ENCODE measurements around the gene ROBO2. TPM values are rescaled to one million over a fixed set of nuclear protein-coding genes. Genes with fewer than 3 reads are reported as not detected.

Gene ROBO2
- total and polyA plus RNA-seq, 10 of the 15 experiments (the other 5 are each of a cell fraction or from before 2014, with no cell fraction given) = 0.22 to 2.5 (median 0.81) TPM

DNA sequence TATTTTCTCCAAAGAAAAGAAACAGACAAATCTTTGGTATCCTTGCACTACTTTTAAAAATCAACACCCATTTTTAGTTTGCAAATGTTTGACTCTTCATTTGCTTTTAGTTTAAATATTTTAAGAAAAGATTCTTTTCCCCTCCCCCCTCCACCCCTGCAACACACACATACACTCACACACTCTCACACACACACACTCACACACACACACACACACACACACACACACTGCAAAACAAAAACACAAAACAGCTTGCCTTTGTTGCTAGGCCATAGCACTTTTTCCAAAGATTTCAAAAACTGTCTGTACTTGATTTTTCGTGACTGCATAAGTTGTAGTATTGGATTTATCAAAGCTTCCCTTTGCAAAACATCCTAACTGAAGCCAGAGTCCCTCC is 26.9 kb downstream of the ROBO2 start:
- no peak for FAIRE-seq
- ChIA-PET SMC1A (ENCODE audit: uncharacterized antibody, unreplicated experiment) (no interaction called here), POLR2A (no interaction called here), CTCF (no interaction called here), RAD21 (ENCODE audit: unreplicated experiment) (no interaction called here)
- no peak for DNase-seq (ENCODE audit: low read depth, low spot score)
- Histone ChIP-seq H3K9ac (ENCODE audit: control insufficient read depth, insufficient read depth, low read length) (no peak overlapping the region), H3K4me3 (no peak overlapping the region), H3K4me1 (ENCODE audit: control insufficient read depth, insufficient read depth, low read length) (no peaks in the 10 kb centered on the region), H3K79me2 (ENCODE audit: control insufficient read depth, insufficient read depth, low read length) (no peaks in the 10 kb centered on the region), H2AFZ (ENCODE audit: control insufficient read depth, low read depth, low read length) (no peak overlapping the region), H3K27ac (ENCODE audit: control insufficient read depth, insufficient read depth) (no peak overlapping the region), H3K4me2 (ENCODE audit: control insufficient read depth, insufficient read depth) (no peak overlapping the region), H3K27me3 (replicated peaks in 1 of 2; ENCODE audit: control insufficient read depth in 2 of 2, insufficient read depth in 2 of 2, low read length in 1 of 2) (no peaks in the 10 kb centered on the region), H4K20me1 (ENCODE audit: control insufficient read depth, insufficient read depth) (no peaks in the 10 kb centered on the region), H3K36me3 (ENCODE audit: control insufficient read depth in 2 of 2, insufficient read depth in 2 of 2, low read length in 1 of 2) (no peaks in the 10 kb centered on the region), H3K9me3 (replicated peaks; ENCODE audit: control insufficient read depth, insufficient read depth, low read length) (no peaks in the 10 kb centered on the region; the same call in 2 of the 3 replicates)
- 0% methylated on average over 1 of the region's 1 CpG for WGBS (ENCODE audit: insufficient coverage, insufficient replicate concordance, low lambda C conversion rate, missing lambda C conversion rate)
- in situ Hi-C loops (cut with MboI) = no loop called here
- BruUV-seq (replicated peaks) = no TSS peak
- no peak for ATAC-seq
- intact Hi-C loops (cut with micrococcal nuclease; ENCODE audit: unreplicated experiment) = no loop called here
- TF ChIP-seq SMAD1 (IDR thresholded peaks at IDR 0.05; ENCODE audit: low read depth, partially characterized antibody) (no peak), SREBF2 (IDR thresholded peaks at IDR 0.05; ENCODE audit: low read length) (no peak), ZNF622 (IDR thresholded peaks at IDR 0.05) (no peak), RFX5 (IDR thresholded peaks at IDR 0.05; ENCODE audit: low read depth, low read length) (no peak), RAD51 (IDR thresholded peaks at IDR 0.05) (no peak), ZNF217 (IDR thresholded peaks at IDR 0.05) (no peak), ZNF384 (IDR thresholded peaks at IDR 0.05; ENCODE audit: borderline replicate concordance, low read depth, low read length) (no peak), STAT3 (IDR thresholded peaks at IDR 0.05; ENCODE audit: low read depth, low read length) (no peak), KDM1A (IDR thresholded peaks at IDR 0.05; ENCODE audit: borderline replicate concordance) (no peak)
- TF ChIP-seq, protein P1, sequence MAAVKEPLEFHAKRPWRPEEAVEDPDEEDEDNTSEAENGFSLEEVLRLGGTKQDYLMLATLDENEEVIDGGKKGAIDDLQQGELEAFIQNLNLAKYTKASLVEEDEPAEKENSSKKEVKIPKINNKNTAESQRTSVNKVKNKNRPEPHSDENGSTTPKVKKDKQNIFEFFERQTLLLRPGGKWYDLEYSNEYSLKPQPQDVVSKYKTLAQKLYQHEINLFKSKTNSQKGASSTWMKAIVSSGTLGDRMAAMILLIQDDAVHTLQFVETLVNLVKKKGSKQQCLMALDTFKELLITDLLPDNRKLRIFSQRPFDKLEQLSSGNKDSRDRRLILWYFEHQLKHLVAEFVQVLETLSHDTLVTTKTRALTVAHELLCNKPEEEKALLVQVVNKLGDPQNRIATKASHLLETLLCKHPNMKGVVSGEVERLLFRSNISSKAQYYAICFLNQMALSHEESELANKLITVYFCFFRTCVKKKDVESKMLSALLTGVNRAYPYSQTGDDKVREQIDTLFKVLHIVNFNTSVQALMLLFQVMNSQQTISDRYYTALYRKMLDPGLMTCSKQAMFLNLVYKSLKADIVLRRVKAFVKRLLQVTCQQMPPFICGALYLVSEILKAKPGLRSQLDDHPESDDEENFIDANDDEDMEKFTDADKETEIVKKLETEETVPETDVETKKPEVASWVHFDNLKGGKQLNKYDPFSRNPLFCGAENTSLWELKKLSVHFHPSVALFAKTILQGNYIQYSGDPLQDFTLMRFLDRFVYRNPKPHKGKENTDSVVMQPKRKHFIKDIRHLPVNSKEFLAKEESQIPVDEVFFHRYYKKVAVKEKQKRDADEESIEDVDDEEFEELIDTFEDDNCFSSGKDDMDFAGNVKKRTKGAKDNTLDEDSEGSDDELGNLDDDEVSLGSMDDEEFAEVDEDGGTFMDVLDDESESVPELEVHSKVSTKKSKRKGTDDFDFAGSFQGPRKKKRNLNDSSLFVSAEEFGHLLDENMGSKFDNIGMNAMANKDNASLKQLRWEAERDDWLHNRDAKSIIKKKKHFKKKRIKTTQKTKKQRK (IDR thresholded peaks at IDR 0.05; ENCODE audit: low read depth, low read length) = no peak
- TF ChIP-seq, protein P2, sequence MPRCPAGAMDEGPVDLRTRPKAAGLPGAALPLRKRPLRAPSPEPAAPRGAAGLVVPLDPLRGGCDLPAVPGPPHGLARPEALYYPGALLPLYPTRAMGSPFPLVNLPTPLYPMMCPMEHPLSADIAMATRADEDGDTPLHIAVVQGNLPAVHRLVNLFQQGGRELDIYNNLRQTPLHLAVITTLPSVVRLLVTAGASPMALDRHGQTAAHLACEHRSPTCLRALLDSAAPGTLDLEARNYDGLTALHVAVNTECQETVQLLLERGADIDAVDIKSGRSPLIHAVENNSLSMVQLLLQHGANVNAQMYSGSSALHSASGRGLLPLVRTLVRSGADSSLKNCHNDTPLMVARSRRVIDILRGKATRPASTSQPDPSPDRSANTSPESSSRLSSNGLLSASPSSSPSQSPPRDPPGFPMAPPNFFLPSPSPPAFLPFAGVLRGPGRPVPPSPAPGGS (IDR thresholded peaks at IDR 0.05; ENCODE audit: borderline replicate concordance, insufficient read depth, low read depth, low read length, poor library complexity, severe bottlenecking) = no peak
- TF ChIP-seq, protein P3, sequence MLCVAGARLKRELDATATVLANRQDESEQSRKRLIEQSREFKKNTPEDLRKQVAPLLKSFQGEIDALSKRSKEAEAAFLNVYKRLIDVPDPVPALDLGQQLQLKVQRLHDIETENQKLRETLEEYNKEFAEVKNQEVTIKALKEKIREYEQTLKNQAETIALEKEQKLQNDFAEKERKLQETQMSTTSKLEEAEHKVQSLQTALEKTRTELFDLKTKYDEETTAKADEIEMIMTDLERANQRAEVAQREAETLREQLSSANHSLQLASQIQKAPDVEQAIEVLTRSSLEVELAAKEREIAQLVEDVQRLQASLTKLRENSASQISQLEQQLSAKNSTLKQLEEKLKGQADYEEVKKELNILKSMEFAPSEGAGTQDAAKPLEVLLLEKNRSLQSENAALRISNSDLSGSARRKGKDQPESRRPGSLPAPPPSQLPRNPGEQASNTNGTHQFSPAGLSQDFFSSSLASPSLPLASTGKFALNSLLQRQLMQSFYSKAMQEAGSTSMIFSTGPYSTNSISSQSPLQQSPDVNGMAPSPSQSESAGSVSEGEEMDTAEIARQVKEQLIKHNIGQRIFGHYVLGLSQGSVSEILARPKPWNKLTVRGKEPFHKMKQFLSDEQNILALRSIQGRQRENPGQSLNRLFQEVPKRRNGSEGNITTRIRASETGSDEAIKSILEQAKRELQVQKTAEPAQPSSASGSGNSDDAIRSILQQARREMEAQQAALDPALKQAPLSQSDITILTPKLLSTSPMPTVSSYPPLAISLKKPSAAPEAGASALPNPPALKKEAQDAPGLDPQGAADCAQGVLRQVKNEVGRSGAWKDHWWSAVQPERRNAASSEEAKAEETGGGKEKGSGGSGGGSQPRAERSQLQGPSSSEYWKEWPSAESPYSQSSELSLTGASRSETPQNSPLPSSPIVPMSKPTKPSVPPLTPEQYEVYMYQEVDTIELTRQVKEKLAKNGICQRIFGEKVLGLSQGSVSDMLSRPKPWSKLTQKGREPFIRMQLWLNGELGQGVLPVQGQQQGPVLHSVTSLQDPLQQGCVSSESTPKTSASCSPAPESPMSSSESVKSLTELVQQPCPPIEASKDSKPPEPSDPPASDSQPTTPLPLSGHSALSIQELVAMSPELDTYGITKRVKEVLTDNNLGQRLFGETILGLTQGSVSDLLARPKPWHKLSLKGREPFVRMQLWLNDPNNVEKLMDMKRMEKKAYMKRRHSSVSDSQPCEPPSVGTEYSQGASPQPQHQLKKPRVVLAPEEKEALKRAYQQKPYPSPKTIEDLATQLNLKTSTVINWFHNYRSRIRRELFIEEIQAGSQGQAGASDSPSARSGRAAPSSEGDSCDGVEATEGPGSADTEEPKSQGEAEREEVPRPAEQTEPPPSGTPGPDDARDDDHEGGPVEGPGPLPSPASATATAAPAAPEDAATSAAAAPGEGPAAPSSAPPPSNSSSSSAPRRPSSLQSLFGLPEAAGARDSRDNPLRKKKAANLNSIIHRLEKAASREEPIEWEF (IDR thresholded peaks at IDR 0.05; ENCODE audit: insufficient replicate concordance, low read depth, low read length) = no peak
- TF ChIP-seq, protein P4, sequence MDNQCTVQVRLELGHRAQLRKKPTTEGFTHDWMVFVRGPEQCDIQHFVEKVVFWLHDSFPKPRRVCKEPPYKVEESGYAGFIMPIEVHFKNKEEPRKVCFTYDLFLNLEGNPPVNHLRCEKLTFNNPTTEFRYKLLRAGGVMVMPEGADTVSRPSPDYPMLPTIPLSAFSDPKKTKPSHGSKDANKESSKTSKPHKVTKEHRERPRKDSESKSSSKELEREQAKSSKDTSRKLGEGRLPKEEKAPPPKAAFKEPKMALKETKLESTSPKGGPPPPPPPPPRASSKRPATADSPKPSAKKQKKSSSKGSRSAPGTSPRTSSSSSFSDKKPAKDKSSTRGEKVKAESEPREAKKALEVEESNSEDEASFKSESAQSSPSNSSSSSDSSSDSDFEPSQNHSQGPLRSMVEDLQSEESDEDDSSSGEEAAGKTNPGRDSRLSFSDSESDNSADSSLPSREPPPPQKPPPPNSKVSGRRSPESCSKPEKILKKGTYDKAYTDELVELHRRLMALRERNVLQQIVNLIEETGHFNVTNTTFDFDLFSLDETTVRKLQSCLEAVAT (IDR thresholded peaks at IDR 0.05) = no peak

All from GM12878 (cell line).